Caco-2 (cell line): ENCODE measurements around the gene INCA1. TPM values are rescaled to one million over a fixed set of nuclear protein-coding genes. Genes with fewer than 3 reads are reported as not detected.

Experiments
- BruUV-seq: library from RNA; stranded (reverse); fragments of 400-500 nt; replicated peaks from 2 replicates; lab custom pipeline; 2021; lab: Mats Ljungman, UMichigan
- CTCF ChIA-PET: fragments of 300-600 bp; sonication (Branson Sonifier 250); formaldehyde crosslinking; loops from one replicate; lab custom pipeline; 2022; ENCODE audit warnings: antibody characterized with exemption; lab: Charles Lee
- POLR2A ChIA-PET: fragments of 300-600 bp; sonication (Branson Sonifier 250); formaldehyde crosslinking; loops from one replicate; lab custom pipeline; 2022; ENCODE audit warnings: antibody characterized with exemption; lab: Charles Lee
- DNase-seq, 2 experiments: peaks; one replicate each; pipeline versions ENCODE4 v3.0.0 to v3.0.0-alpha.2; 2020 to 2022
- H3K27me3 ChIP-seq: replicated peaks from 2 replicates; pipeline ENCODE4 v1.6.0; 2011; ENCODE audit warnings: low read length; ENCODE audit not compliant: control insufficient read depth, insufficient read depth
- H3K36me3 ChIP-seq: 2 replicates; pipeline ENCODE4 v1.5.1; 2011; ENCODE audit warnings: low read length; ENCODE audit not compliant: control insufficient read depth, insufficient read depth
- H3K4me1 ChIP-seq: fragments of 250-450 bp; sonication (Bioruptor Pico); 2 replicates; pipeline ENCODE4 v1.5.1; 2020; ENCODE audit warnings: mild to moderate bottlenecking
- H3K4me3 ChIP-seq: 2 replicates; pipeline ENCODE4 v1.5.1; 2011; ENCODE audit warnings: low read depth, mild to moderate bottlenecking, control low read depth, low read length
- H3K9me3 ChIP-seq: fragments of 250-450 bp; sonication (Bioruptor Pico); 2 replicates; pipeline ENCODE4 v1.5.1; 2020; ENCODE audit warnings: mild to moderate bottlenecking, moderate library complexity
- H3K27ac Mint-ChIP-seq: one replicate; pipeline ENCODE4 v1.8.0; 2022; ENCODE audit warnings: mixed read lengths; ENCODE audit not compliant: unreplicated experiment
- H3K27me3 Mint-ChIP-seq: one replicate; pipeline ENCODE4 v1.8.0; 2022; ENCODE audit warnings: mixed read lengths; ENCODE audit not compliant: insufficient read depth, unreplicated experiment
- H3K36me3 Mint-ChIP-seq: one replicate; pipeline ENCODE4 v1.8.0; 2022; ENCODE audit warnings: mild to moderate bottlenecking, mixed read lengths; ENCODE audit not compliant: insufficient read depth, unreplicated experiment
- H3K4me1 Mint-ChIP-seq: one replicate; pipeline ENCODE4 v1.8.0; 2022; ENCODE audit warnings: low read depth, mixed read lengths; ENCODE audit not compliant: unreplicated experiment
- H3K4me3 Mint-ChIP-seq: one replicate; pipeline ENCODE4 v1.8.0; 2022; ENCODE audit warnings: mild to moderate bottlenecking, moderate library complexity, mixed read lengths; ENCODE audit not compliant: unreplicated experiment
- H3K9me3 Mint-ChIP-seq: one replicate; pipeline ENCODE4 v1.8.0; 2022; ENCODE audit warnings: mixed read lengths; ENCODE audit not compliant: unreplicated experiment
- CTCF ChIP-seq, 2 experiments: fragments of 200-600 bp in 1 of 2; IDR thresholded peaks; 1 replicate in 1 of 2; 2 replicates in 1 of 2; pipeline versions ENCODE4 v1.5.1 to v1.8.0; 2011 to 2022; ENCODE audit warnings: antibody characterized with exemption in 1 of 2, control low read depth in 1 of 2, inconsistent platforms in 1 of 2, low read depth in 1 of 2, low read length in 1 of 2, mild to moderate bottlenecking in 1 of 2, moderate library complexity in 1 of 2; ENCODE audit not compliant: insufficient read depth in 1 of 2, severe bottlenecking in 1 of 2, unreplicated experiment in 1 of 2
- intact Hi-C: fragments of 100-400 bp; cut with micrococcal nuclease; formaldehyde crosslinking; loops from one replicate; pipeline ENCODE4 v1.10.0; 2022; ENCODE audit not compliant: unreplicated experiment
- total RNA-seq: library from RNA; stranded (reverse); gene quantifications from 2 replicates; pipeline ENCODE4 v1.2.3, GENCODE V29; 2022

Gene INCA1
- total RNA-seq, 1 experiment from 2014 or later, result 0.64 TPM

- BruUV-seq, result no TSS peak
- ChIA-PET CTCF (interaction anchor here (0.6 kb wide), 1 partner anchor 221 kb away, joined by 5 read pairs; no protein-coding TSS in a partner anchor), POLR2A (no interaction called here)
Measured at GRCh38 chr17:5043524-5043923, 46.2 kb upstream of the INCA1 start.

DNA sequence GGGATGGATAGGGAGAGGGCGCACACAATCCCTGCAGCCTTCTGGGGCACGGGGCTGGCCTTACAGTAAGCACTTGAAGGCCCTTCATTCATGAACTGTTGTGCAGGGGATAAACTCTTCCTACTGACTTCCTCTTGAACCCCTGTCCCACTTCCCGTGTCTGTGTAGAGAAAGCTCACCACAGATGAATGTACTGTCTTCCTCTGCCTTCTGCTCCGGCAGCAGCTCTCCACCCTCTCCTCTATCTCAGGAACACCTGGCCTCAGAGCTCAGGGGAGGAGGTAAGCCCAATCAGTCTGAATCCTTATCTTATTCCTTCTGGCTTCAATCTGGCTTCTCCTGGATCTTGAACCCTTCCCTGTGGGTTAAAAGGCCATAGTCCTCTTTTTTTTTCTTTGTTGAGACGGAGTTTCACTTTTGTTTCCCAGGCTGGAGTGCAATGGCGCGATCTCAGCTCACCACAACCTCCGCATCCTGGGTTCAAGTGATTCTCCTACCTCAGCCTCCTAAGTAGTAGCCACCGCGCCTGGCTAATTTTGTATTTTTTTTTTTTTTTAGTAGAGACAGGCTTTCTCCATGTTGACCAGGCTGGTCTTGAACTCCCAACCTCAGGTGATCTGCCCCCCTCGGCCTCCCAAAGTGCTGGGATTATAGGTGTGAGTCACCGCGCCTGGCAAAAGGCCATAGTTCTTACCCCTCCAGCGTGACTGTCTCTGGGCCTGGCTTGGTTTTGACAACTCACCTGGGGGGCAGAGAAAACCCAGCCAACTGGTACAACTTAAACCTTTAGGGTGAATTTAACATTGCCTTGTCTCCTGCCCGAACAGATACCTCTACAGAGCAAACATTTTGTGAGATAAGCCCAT is 45.1 kb upstream of the INCA1 start:
- Mint-ChIP-seq H3K36me3 (no peaks in the 10 kb centered on the region), H3K4me1 (no peaks in the 10 kb centered on the region), H3K4me3 (no peak overlapping the region), H3K27ac (no peak overlapping the region), H3K27me3 (no peaks in the 10 kb centered on the region), H3K9me3 (no peaks in the 10 kb centered on the region)
- no peaks in the 10 kb centered on the region for H3K4me1 ChIP-seq
- H3K36me3 ChIP-seq, result no peaks in the 10 kb centered on the region
- no peaks in the 10 kb centered on the region for H3K27me3 ChIP-seq
- BruUV-seq, result no TSS peak
- no peak overlapping the region for H3K4me3 ChIP-seq
- ChIA-PET CTCF (interaction anchor here (0.7 kb wide), 1 partner anchor 30 kb away, joined by 4 read pairs; no protein-coding TSS in a partner anchor), POLR2A (no interaction called here)
- DNase-seq, result no peak
- H3K9me3 ChIP-seq, result no peaks in the 10 kb centered on the region
- intact Hi-C loops, result no loop called here
- TF ChIP-seq CTCF (IDR thresholded peaks at IDR 0.05; ENCODE audit: insufficient read depth in 1 of 2, low read depth in 1 of 2, low read length in 1 of 2, severe bottlenecking in 1 of 2, unreplicated experiment in 1 of 2), result no peak

More at GRCh38 chr17:5043524-5043923, 46.2 kb upstream of the INCA1 start:
- H3K9me3 ChIP-seq, result no peaks in the 10 kb centered on the region
- no peaks in the 10 kb centered on the region for H3K36me3 ChIP-seq
- DNase-seq, result no peak
- intact Hi-C loops, result no loop called here
- Mint-ChIP-seq H3K4me1 (no peaks in the 10 kb centered on the region), H3K9me3 (no peaks in the 10 kb centered on the region), H3K27me3 (no peaks in the 10 kb centered on the region), H3K36me3 (no peaks in the 10 kb centered on the region), H3K4me3 (no peak overlapping the region), H3K27ac (no peak overlapping the region)
- no peak for TF ChIP-seq CTCF (IDR thresholded peaks at IDR 0.05; ENCODE audit: insufficient read depth in 1 of 2, low read depth in 1 of 2, low read length in 1 of 2, severe bottlenecking in 1 of 2, unreplicated experiment in 1 of 2)
- H3K4me1 ChIP-seq, result no peaks in the 10 kb centered on the region
- H3K27me3 ChIP-seq, result no peaks in the 10 kb centered on the region
- H3K4me3 ChIP-seq, result no peak overlapping the region

- Mint-ChIP-seq H3K27me3 (no peaks in the 10 kb centered on the region), H3K4me1 (no peaks in the 10 kb centered on the region), H3K36me3 (no peaks in the 10 kb centered on the region), H3K9me3 (no peaks in the 10 kb centered on the region), H3K4me3 (no peak within 1 kb of the TSS), H3K27ac (no peak within 1 kb of the TSS)
- BruUV-seq, result no TSS peak
- intact Hi-C loops, result no loop called here
- CTCF ChIA-PET, result interaction anchor here (0.6 to 0.7 kb wide), 2 partner anchors 35 to 154 kb away, joined by 3 to 6 read pairs; no protein-coding TSS in a partner anchor
- no peak for TF ChIP-seq CTCF (IDR thresholded peaks at IDR 0.05; ENCODE audit: insufficient read depth in 1 of 2, low read depth in 1 of 2, low read length in 1 of 2, severe bottlenecking in 1 of 2, unreplicated experiment in 1 of 2)
- DNase-seq, result no peak
- Histone ChIP-seq H3K4me3 (no peak within 1 kb of the TSS), H3K4me1 (no peaks in the 10 kb centered on the region), H3K27me3 (no peaks in the 10 kb centered on the region), H3K36me3 (no peaks in the 10 kb centered on the region), H3K9me3 (no peaks in the 10 kb centered on the region)
- POLR2A ChIA-PET, result interaction anchor here (0.7 kb wide), 1 partner anchor 130 kb away, joined by 3 read pairs; no protein-coding TSS in a partner anchor
Measured at GRCh38 chr17:5035315-5035714, 38.0 kb upstream of the INCA1 start, which contains the start of gene SLC52A1. TSS of gene SLC52A1 (minus strand) at chr17:5035426. CDS start at chr17:5034606, 820 bp downstream.
